Measurements from ENCODE around the gene CACHD1. TPM values are rescaled to one million over a fixed set of nuclear protein-coding genes. Genes with fewer than 3 reads are reported as not detected.

CACHD1 gene
- total and polyA plus RNA-seq, 7 donors, result 1.1 to 5.8 (median 2.1) TPM

- 62 to 85% (median 66%) methylated on average over 5 of the region's 5 CpGs for WGBS, 3 donors
- no peak for DNase-seq
- Histone ChIP-seq H3K9me3 (no peaks in the 10 kb centered on the region), H3K27ac (no peak overlapping the region), H3K36me3 (ENCODE audit: insufficient read depth in 1 of 2, low read depth in 1 of 2) (no peaks in the 10 kb centered on the region), H3K27me3 (ENCODE audit: insufficient read depth in 3 of 3, low read length in 2 of 3) (no peaks in the 10 kb centered on the region), H3K4me1 (peaks cover 7% of the 10 kb centered on the region), H3K4me3 (no peak overlapping the region)
- intact Hi-C loops (cut with DNase I), result no loop called here
- ATAC-seq, result no peak
- TF ChIP-seq, protein P1, sequence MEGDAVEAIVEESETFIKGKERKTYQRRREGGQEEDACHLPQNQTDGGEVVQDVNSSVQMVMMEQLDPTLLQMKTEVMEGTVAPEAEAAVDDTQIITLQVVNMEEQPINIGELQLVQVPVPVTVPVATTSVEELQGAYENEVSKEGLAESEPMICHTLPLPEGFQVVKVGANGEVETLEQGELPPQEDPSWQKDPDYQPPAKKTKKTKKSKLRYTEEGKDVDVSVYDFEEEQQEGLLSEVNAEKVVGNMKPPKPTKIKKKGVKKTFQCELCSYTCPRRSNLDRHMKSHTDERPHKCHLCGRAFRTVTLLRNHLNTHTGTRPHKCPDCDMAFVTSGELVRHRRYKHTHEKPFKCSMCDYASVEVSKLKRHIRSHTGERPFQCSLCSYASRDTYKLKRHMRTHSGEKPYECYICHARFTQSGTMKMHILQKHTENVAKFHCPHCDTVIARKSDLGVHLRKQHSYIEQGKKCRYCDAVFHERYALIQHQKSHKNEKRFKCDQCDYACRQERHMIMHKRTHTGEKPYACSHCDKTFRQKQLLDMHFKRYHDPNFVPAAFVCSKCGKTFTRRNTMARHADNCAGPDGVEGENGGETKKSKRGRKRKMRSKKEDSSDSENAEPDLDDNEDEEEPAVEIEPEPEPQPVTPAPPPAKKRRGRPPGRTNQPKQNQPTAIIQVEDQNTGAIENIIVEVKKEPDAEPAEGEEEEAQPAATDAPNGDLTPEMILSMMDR (IDR thresholded peaks at IDR 0.05), result no peak
Measured at GRCh38 chr1:64523413-64524337, 53.7 kb downstream of the CACHD1 start.

DNA sequence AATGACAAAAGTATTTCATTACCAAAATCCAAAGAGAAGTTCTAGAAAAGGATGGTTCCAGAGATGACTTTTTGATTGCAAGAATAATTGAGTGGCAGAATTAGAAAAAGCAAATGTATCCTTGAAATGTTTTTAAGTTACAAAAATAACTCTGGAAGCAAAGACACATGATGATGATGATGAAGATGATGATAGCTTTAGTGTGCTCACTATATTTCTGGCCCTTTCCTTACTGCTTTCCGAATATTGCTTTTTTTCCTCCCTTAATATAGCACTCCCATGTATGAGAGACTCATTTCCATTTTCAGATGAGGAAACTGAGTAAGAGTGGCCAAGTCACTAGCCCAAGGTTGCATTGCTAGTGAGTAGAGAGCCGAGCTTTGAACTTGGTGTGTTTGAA lies 54.7 kb downstream of the CACHD1 start:
- Histone ChIP-seq H3K4me1 (peaks cover 7% of the 10 kb centered on the region), H3K36me3 (ENCODE audit: insufficient read depth in 1 of 2, low read depth in 1 of 2) (no peaks in the 10 kb centered on the region), H3K27ac (no peak overlapping the region), H3K27me3 (ENCODE audit: insufficient read depth in 3 of 3, low read length in 2 of 3) (no peaks in the 10 kb centered on the region), H3K4me3 (no peak overlapping the region), H3K9me3 (no peaks in the 10 kb centered on the region)
- WGBS, 3 donors, result 88 to 98% (median 91%) methylated on average over 2 of the region's 2 CpGs
- intact Hi-C loops (cut with DNase I), result no loop called here
- DNase-seq (no peak), ATAC-seq (no peak)
- TF ChIP-seq, protein P1 (IDR thresholded peaks at IDR 0.05), result no peak

- TF ChIP-seq, protein P1 (IDR thresholded peaks at IDR 0.05), result no peak
- DNase-seq (no peak), ATAC-seq (no peak)
- no peak overlapping the region for H3K27ac ChIP-seq
- H3K36me3 ChIP-seq (ENCODE audit: insufficient read depth in 1 of 2, low read depth in 1 of 2), result no peaks in the 10 kb centered on the region
- no peak overlapping the region for H3K4me3 ChIP-seq
- 57 to 77% (median 64%) methylated on average over 3 of the region's 3 CpGs for WGBS, 3 donors
- intact Hi-C loops (cut with DNase I), result no loop called here
- H3K4me1 ChIP-seq, result peaks cover under 1% of the 10 kb centered on the region
- H3K9me3 ChIP-seq, result no peaks in the 10 kb centered on the region
- H3K27me3 ChIP-seq (ENCODE audit: insufficient read depth in 3 of 3, low read length in 2 of 3), result no peaks in the 10 kb centered on the region
Measured at GRCh38 chr1:64525116-64525686, 55.3 kb downstream of the CACHD1 start.

DNA sequence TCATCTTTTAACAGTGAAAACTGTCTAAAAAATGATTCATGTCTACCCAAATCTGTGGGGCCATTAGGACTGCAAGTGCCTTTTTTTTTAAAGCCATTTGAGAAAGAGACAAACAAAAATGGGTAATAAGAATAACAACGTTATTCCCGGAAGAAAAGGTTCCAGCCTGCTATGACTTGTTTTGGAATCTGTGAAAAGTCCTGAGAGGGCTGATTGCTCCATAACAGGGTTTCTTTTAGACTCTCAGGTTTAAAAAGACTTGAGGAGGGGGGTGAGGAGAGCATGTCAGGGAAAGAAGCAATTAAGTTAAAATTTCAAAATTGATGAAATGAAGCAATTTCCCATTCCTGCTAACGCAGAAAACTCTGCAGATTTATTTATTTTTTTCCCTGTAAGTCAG lies 56.4 kb downstream of the CACHD1 start:
- DNase-seq (no peak), ATAC-seq (peak in 1 of 4 donors; percentile 59)
- no peaks in the 10 kb centered on the region for H3K4me1 ChIP-seq
- H3K36me3 ChIP-seq (ENCODE audit: insufficient read depth in 1 of 2, low read depth in 1 of 2), result no peaks in the 10 kb centered on the region
- WGBS, 3 donors, result 49 to 61% (median 56%) methylated on average over 3 of the region's 3 CpGs
- intact Hi-C loops (cut with DNase I), result no loop called here
- H3K4me3 ChIP-seq, result no peak overlapping the region
- no peaks in the 10 kb centered on the region for H3K9me3 ChIP-seq
- TF ChIP-seq, protein P1 (IDR thresholded peaks at IDR 0.05), result no peak
- H3K27ac ChIP-seq, result no peak overlapping the region
- no peaks in the 10 kb centered on the region for H3K27me3 ChIP-seq (ENCODE audit: insufficient read depth in 3 of 3, low read length in 2 of 3)
